ENCODE measurements around the gene RALGDS. TPM values are rescaled to one million over a fixed set of nuclear protein-coding genes. Genes with fewer than 3 reads are reported as not detected.
"Not testable (repeated sequence)": the region's sequence is repeated elsewhere in the genome, so short reads cannot be mapped to it uniquely, and the experiment has no call there.

Gene RALGDS
- total RNA-seq, 1 donor from 2014 or later = 34.6 TPM

GRCh38 chr9:133107961-133108793 is 12.9 kb downstream of the RALGDS start:
- no peak for DNase-seq (ENCODE audit: low read depth, low spot score)

GRCh38 chr9:133107245-133107722 is 13.8 kb downstream of the RALGDS start:
- no peak for DNase-seq (ENCODE audit: low read depth, low spot score)

DNA sequence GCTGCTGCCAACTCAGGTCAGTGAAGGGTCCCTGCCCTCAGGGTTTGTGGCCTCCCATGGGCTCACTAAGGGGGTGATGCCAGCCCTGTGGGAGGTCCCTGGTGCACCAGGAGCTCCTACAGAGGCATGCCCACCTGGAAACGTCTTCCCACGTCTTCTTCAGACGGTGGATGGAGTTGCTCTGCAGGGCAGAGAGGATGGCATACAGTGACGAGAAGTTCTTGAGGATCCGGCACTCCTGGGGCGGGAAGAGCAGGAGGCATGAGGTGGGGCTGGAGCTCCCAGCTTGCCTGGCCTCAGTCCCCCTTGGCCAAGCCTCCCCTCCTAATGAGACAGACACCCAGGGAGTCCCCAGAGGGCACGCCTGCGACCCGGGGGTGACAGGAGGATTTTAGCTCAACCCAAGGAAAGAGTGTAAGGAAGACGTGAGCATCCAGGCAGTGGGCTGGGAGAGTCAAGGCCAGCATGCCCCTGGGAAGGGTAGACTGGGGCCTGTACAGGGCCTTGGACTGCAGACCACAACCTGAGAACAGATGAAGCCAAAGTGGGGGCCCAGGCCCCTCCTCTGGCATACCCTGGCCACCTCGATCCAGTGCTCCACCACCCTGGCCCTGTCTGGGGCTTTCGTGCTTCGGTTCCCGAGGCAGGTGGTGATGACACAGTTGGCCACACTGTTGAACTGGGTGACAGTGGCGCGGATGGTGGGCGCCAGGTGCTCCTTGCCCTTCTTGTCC is 14.4 kb downstream of the RALGDS start:
- no peak for DNase-seq (ENCODE audit: low read depth, low spot score)

GRCh38 chr9:133105461-133105770 is 15.6 kb downstream of the RALGDS start:
- DNase-seq (ENCODE audit: low read depth, low spot score) = no peak

- DNase-seq (ENCODE audit: low read depth, low spot score) = no peak
Measured at GRCh38 chr9:133104718-133105460, 16.2 kb downstream of the RALGDS start.

GRCh38 chr9:133103987-133104505 is 17.0 kb downstream of the RALGDS start:
- no peak for DNase-seq (ENCODE audit: low read depth, low spot score)

GRCh38 chr9:133103183-133103986 is 17.7 kb downstream of the RALGDS start:
- no peak for DNase-seq (ENCODE audit: low read depth, low spot score)

DNA sequence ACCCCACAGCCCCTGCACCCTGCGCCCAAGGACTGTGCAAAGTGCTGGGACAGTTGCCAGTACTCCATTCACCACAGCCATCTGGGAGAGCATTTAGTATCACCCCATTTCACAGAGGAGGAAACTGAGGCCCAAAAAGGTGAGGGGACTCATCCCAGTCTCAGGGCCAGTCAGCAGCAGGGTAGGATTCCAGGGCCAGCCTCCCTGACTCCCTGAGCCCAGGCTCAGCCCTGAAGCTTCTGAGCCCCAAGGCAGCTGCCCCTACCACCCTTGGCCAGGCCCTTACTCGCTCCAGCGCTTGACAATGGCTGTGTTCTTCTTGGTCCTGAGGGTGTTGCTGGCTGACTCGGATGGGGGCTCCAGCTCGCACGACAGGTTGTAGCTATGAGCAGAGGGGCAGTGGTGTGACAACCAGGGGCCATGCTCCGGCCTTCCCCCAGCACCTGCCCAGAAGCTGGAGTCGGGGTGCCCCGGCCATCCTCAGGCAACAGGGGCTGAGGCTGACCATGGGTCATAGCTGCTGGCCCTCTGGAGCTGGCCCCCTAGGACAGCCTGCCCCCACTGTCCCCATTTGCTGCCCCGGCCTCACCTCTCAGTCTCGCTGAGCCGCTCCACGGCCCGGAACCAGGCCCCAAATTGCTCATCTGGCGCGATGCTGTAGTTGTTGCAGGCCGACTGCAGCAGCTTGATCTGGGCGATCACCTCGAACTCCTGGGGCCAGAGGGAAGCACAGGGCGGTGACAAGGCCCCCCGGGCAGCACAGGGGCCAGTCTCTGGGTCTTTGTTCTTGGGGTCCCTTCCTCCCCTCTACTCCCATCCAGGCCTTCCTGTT is 18.6 kb downstream of the RALGDS start:
- no peak for DNase-seq (ENCODE audit: low read depth, low spot score)

- no peak for DNase-seq (ENCODE audit: low read depth, low spot score)
Measured at GRCh38 chr9:133101356-133102189, 19.5 kb downstream of the RALGDS start.

DNA sequence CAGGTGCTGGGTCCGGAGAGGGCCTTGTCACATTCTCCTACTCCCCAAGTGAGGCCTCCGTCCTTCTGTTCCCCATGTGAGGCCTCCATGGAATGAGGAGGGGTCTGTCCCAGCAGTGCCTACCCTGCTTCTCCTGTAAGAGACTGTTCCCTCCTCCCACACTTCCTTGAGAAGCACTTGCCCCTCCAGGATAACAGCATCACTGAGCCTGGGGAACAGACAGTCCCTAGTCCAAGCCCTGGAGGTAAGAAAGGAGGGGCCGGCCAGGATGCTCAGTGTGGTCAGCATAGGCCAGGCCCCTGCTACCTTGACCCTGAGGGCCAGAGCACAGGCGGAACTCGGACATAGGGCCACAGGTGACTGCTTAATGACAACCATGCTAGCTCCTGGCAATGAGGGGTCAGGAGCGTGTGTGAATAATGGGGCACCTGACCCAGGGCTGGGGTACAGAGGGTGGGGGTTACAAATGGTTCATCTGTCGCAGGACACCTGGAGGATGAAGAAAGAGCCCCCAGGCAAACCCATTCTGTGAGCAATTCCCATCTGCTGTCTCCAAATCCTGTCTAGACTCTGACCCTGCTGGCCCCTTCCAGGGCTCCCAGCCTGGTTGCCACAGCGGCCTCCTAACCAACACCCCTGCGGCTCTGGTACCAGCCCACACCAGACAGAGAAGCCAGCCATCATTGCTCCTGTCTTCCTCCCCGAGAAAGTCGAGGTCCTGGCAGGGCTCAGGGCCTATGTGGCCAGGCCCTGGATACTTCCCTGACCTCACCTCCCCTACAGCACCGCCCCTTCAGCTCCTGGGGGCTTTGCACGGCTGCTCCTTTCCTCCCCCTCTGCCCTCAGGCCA is 20.3 kb downstream of the RALGDS start:
- DNase-seq (ENCODE audit: low read depth, low spot score) = no peak

- DNase-seq (ENCODE audit: low read depth, low spot score) = no peak
Measured at GRCh38 chr9:133099726-133100505, 21.1 kb downstream of the RALGDS start.

GRCh38 chr9:133098871-133099270 is 22.2 kb downstream of the RALGDS start:
- DNase-seq (ENCODE audit: low read depth, low spot score) = no peak

GRCh38 chr9:133098104-133098754 is 22.8 kb downstream of the RALGDS start:
- DNase-seq (ENCODE audit: low read depth, low spot score) = no peak

DNA sequence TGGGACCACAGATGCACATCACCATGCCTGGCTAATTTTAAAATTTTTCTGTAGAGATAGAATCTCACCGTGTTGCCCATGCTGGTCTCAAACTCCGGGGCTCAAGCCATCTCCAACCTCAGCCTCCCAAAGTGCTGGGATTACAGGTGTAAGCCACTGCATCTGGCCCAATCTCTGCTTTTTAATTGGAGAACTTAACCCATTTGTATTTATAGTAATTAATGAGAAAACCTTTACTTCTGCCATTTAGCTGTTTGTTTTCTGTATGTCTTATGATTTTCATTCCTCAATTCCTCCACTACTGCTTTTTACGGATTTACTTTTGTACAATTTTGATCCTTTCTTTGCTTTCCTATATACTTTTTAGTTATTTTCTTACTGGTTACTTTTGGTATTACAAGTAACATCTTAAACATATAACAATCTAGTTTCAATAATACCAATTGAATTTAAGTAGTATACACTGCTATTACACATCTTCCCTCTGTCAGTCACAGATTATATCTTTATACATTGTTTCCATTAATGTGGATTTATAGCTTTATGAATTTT is 26.1 kb downstream of the RALGDS start:
- DNase-seq (ENCODE audit: low read depth, low spot score) = no peak

GRCh38 chr9:133094351-133094750 is 26.7 kb downstream of the RALGDS start:
- not testable (repeated sequence) for DNase-seq (ENCODE audit: low read depth, low spot score)

- DNase-seq (ENCODE audit: low read depth, low spot score) = no peak
Measured at GRCh38 chr9:133090752-133091385, 30.2 kb downstream of the RALGDS start.
